HG02763 (cell line): ENCODE measurements around the gene GAR1.
"Not testable (repeated sequence)": the region's sequence is repeated elsewhere in the genome, so short reads cannot be mapped to it uniquely, and the experiment has no call there.

ENCODE experiments used
- ATAC-seq: cut with Tn5 transposase; IDR thresholded peaks from one replicate; pipeline ENCODE4 v1.9.1; 2021; ENCODE audit warnings: mild to moderate bottlenecking, moderate library complexity; ENCODE audit not compliant: unreplicated experiment

Gene GAR1

GRCh38 chr4:109815151-109816081 lies at the start of gene GAR1:
TSS of gene GAR1 (plus strand) at chr4:109815762. CDS start at chr4:109816165, 403 bp downstream.
- ATAC-seq, result peak; percentile 100

GRCh38 chr4:109782092-109782491 lies 33.5 kb upstream of the GAR1 start:
- ATAC-seq, result not testable (repeated sequence)

- ATAC-seq, result no peak
Observed at GRCh38 chr4:109786846-109787245, 28.7 kb upstream of the GAR1 start.

- no peak for ATAC-seq
Observed at GRCh38 chr4:109787807-109788206, 27.8 kb upstream of the GAR1 start.

- no peak for ATAC-seq
Observed at GRCh38 chr4:109795059-109795458, 20.5 kb upstream of the GAR1 start.

- no peak for ATAC-seq
Observed at GRCh38 chr4:109798866-109799265, 16.7 kb upstream of the GAR1 start.

GRCh38 chr4:109801099-109801789 lies 14.3 kb upstream of the GAR1 start:
- ATAC-seq, result no peak

- ATAC-seq, result no peak
Observed at GRCh38 chr4:109801895-109802319, 13.7 kb upstream of the GAR1 start, which contains the start of gene CFI. TSS of gene CFI (minus strand) at chr4:109801999. CDS start at chr4:109801971, 28 bp downstream.

- peak; percentile 71 for ATAC-seq
Observed at GRCh38 chr4:109803924-109804571, 11.5 kb upstream of the GAR1 start.

GRCh38 chr4:109809655-109810054 lies 5.9 kb upstream of the GAR1 start:
- no peak for ATAC-seq

- ATAC-seq, result no peak
Observed at GRCh38 chr4:109810552-109811387, 4.8 kb upstream of the GAR1 start.

- ATAC-seq, result no peak
Observed at GRCh38 chr4:109811707-109812106, 3.9 kb upstream of the GAR1 start.

- ATAC-seq, result no peak
Observed at GRCh38 chr4:109816082-109816442, 500 bp downstream of the GAR1 start.

- no peak for ATAC-seq
Observed at GRCh38 chr4:109816894-109817293, 1.3 kb downstream of the GAR1 start.

- ATAC-seq, result no peak
Observed at GRCh38 chr4:109818268-109818667, 2.7 kb downstream of the GAR1 start.

GRCh38 chr4:109820563-109820962 lies 5.0 kb downstream of the GAR1 start:
- ATAC-seq, result no peak

GRCh38 chr4:109821185-109821584 lies 5.6 kb downstream of the GAR1 start:
- ATAC-seq, result no peak

- peak; percentile 65 for ATAC-seq
Observed at GRCh38 chr4:109826719-109827118, 11.2 kb downstream of the GAR1 start.

GRCh38 chr4:109827672-109828071 lies 12.1 kb downstream of the GAR1 start, which contains the start of gene RRH:
TSS of gene RRH (plus strand) at chr4:109827972. CDS start at chr4:109828028, 56 bp downstream.
- ATAC-seq, result no peak

GRCh38 chr4:109833756-109834155 lies 18.2 kb downstream of the GAR1 start:
- no peak for ATAC-seq
